HG03565 (cell line): ENCODE results near the gene ARHGAP10.

Experiments used
- ATAC-seq: cut with Tn5 transposase; IDR thresholded peaks from one replicate; pipeline ENCODE4 v1.9.1; 2021; ENCODE audit warnings: mild to moderate bottlenecking, moderate library complexity; ENCODE audit not compliant: unreplicated experiment

Gene ARHGAP10

GRCh38 chr4:147824316-147824715 is 92.4 kb downstream of the ARHGAP10 start:
- no peak for ATAC-seq

- ATAC-seq = no peak
These were observed 93.0 kb downstream of the ARHGAP10 start for GRCh38 chr4:147824884-147825283.

GRCh38 chr4:147825451-147826287 is 93.8 kb downstream of the ARHGAP10 start:
- ATAC-seq = no peak

- ATAC-seq = no peak
These were observed 94.4 kb downstream of the ARHGAP10 start for GRCh38 chr4:147826288-147826646.

- no peak for ATAC-seq
These were observed 96.5 kb downstream of the ARHGAP10 start for GRCh38 chr4:147828331-147828905.

- ATAC-seq = no peak
These were observed 97.7 kb downstream of the ARHGAP10 start for GRCh38 chr4:147829401-147830101.

- no peak for ATAC-seq
These were observed 98.2 kb downstream of the ARHGAP10 start for GRCh38 chr4:147830102-147830463.

- ATAC-seq = no peak
These were observed 99.1 kb downstream of the ARHGAP10 start for GRCh38 chr4:147830987-147831386.

GRCh38 chr4:147831551-147832171 is 99.8 kb downstream of the ARHGAP10 start:
- ATAC-seq = no peak

GRCh38 chr4:147833254-147833653 is 101.4 kb downstream of the ARHGAP10 start:
- ATAC-seq = no peak

- ATAC-seq = no peak
These were observed 101.9 kb downstream of the ARHGAP10 start for GRCh38 chr4:147833741-147834140.

- no peak for ATAC-seq
These were observed 102.6 kb downstream of the ARHGAP10 start for GRCh38 chr4:147834480-147834879.

- no peak for ATAC-seq
These were observed 104.9 kb downstream of the ARHGAP10 start for GRCh38 chr4:147836807-147837206.

GRCh38 chr4:147837435-147837834 is 105.5 kb downstream of the ARHGAP10 start:
- no peak for ATAC-seq

- no peak for ATAC-seq
These were observed 106.0 kb downstream of the ARHGAP10 start for GRCh38 chr4:147837854-147838253.

GRCh38 chr4:147839200-147839599 is 107.3 kb downstream of the ARHGAP10 start:
- ATAC-seq = no peak

- ATAC-seq = no peak
These were observed 107.8 kb downstream of the ARHGAP10 start for GRCh38 chr4:147839663-147840062.

- peak; percentile 53 for ATAC-seq
These were observed 109.2 kb downstream of the ARHGAP10 start for GRCh38 chr4:147840838-147841738.

GRCh38 chr4:147842573-147842972 is 110.7 kb downstream of the ARHGAP10 start:
- no peak for ATAC-seq

GRCh38 chr4:147843162-147843561 is 111.3 kb downstream of the ARHGAP10 start:
- no peak for ATAC-seq

GRCh38 chr4:147844781-147845180 is 112.9 kb downstream of the ARHGAP10 start:
- no peak for ATAC-seq
